Hepatocyte (in vitro differentiated cells): ENCODE data around the gene PPIB. TPM values are rescaled to one million over a fixed set of nuclear protein-coding genes. Genes with fewer than 3 reads are reported as not detected.

ENCODE experiments used
- DNase-seq: peaks from one replicate; pipeline ENCODE4 v3.0.0-alpha.2; 2016; ENCODE audit warnings: low spot score
- H2AFZ ChIP-seq: fragments of 200-600 bp; sonication (generic); 2 replicates; pipeline ENCODE4 v1.6.0; 2016; ENCODE audit warnings: antibody characterized with exemption, mild to moderate bottlenecking
- H3K27ac ChIP-seq: fragments of 200-600 bp; sonication (generic); 2 replicates; pipeline ENCODE4 v1.5.1; 2016; ENCODE audit warnings: mild to moderate bottlenecking
- H3K27me3 ChIP-seq: fragments of 200-600 bp; sonication (generic); 2 replicates; pipeline ENCODE4 v1.6.1; 2016
- H3K36me3 ChIP-seq: fragments of 200-600 bp; sonication (generic); replicated peaks from 2 replicates; pipeline ENCODE4 v1.5.1; 2016; ENCODE audit warnings: low read depth; ENCODE audit not compliant: insufficient read depth
- H3K4me1 ChIP-seq: fragments of 200-600 bp; sonication (generic); 2 replicates; pipeline ENCODE4 v1.5.1; 2016; ENCODE audit warnings: mild to moderate bottlenecking, moderate library complexity; ENCODE audit not compliant: insufficient read depth
- H3K4me2 ChIP-seq: fragments of 200-600 bp; sonication (generic); 2 replicates; pipeline ENCODE4 v1.6.0; 2016
- H3K4me3 ChIP-seq: fragments of 200-600 bp; sonication (generic); 2 replicates; pipeline ENCODE4 v1.5.1; 2016; ENCODE audit warnings: mild to moderate bottlenecking
- H3K79me2 ChIP-seq: fragments of 200-600 bp; sonication (generic); 2 replicates; pipeline ENCODE4 v1.6.0; 2017; ENCODE audit warnings: mild to moderate bottlenecking
- H3K9me2 ChIP-seq: fragments of 200-600 bp; sonication (generic); replicated peaks from 2 replicates; pipeline ENCODE4 v1.6.0; 2017; ENCODE audit warnings: mild to moderate bottlenecking; ENCODE audit not compliant: insufficient read depth
- H3K9me3 ChIP-seq: fragments of 200-600 bp; sonication (generic); 2 replicates; pipeline ENCODE4 v1.5.1; 2016; ENCODE audit warnings: low read depth, mild to moderate bottlenecking
- H4K20me1 ChIP-seq: fragments of 200-600 bp; sonication (generic); 2 replicates; pipeline ENCODE4 v1.6.0; 2016; ENCODE audit warnings: mild to moderate bottlenecking; ENCODE audit not compliant: insufficient read depth, poor library complexity, severe bottlenecking
- CTCF ChIP-seq: fragments of 200-600 bp; sonication (generic); IDR thresholded peaks from 2 replicates; pipeline ENCODE4 v1.5.1; 2016; ENCODE audit warnings: antibody characterized with exemption, mild to moderate bottlenecking; ENCODE audit not compliant: poor library complexity
- EZH2 ChIP-seq: fragments of 200-600 bp; sonication (generic); IDR thresholded peaks from 2 replicates; pipeline ENCODE4 v1.6.1; 2016; ENCODE audit warnings: antibody characterized with exemption, mild to moderate bottlenecking, borderline replicate concordance
- EZH2phosphoT487 ChIP-seq: fragments of 200-600 bp; sonication (generic); IDR thresholded peaks from one replicate; pipeline ENCODE4 v1.6.1; 2018; ENCODE audit warnings: antibody characterized with exemption, mild to moderate bottlenecking, low read depth, moderate library complexity; ENCODE audit not compliant: unreplicated experiment, severe bottlenecking
- WGBS: methylation state at CpG from one replicate; pipeline ENCODE4 v1.1.6; 2016; ENCODE audit warnings: low lambda C conversion rate; ENCODE audit errors: missing lambda C conversion rate; 5-methylcytosine and 5-hydroxymethylcytosine counted together
- polyA plus RNA-seq: library from polyadenylated mRNA; unstranded; fragments of >200 nt; fragmentation: Nextera tagmentation; extraction: Ambion mirVana; gene quantifications from 2 replicates; pipeline ENCODE4 v1.2.1, GENCODE V29; 2016
- total RNA-seq: library from RNA; depleted of rRNA; stranded (reverse); fragments of >200 nt; gene quantifications from 2 replicates; pipeline ENCODE4 v1.2.3, GENCODE V29; 2014

PPIB gene
- total and polyA plus RNA-seq, 2 experiments from 2014 or later: 799 to 1,542 TPM

- Histone ChIP-seq H4K20me1 (no peaks in the 10 kb centered on the region), H3K4me3 (no peak overlapping the region), H3K9me2 (no peaks in the 10 kb centered on the region), H3K79me2 (no peaks in the 10 kb centered on the region), H3K4me2 (no peak overlapping the region), H2AFZ (no peak overlapping the region), H3K36me3 (no peaks in the 10 kb centered on the region), H3K27me3 (no peaks in the 10 kb centered on the region), H3K4me1 (no peaks in the 10 kb centered on the region), H3K9me3 (no peaks in the 10 kb centered on the region), H3K27ac (no peak overlapping the region)
- DNase-seq: no peak
- WGBS: 97% methylated on average over 3 of the region's 3 CpGs
- TF ChIP-seq EZH2phosphoT487: no peak
- TF ChIP-seq CTCF: no peak
- no peak for TF ChIP-seq EZH2
Measured at GRCh38 chr15:64130159-64130558, 32.7 kb downstream of the PPIB start.

- no peak overlapping the region for H2AFZ ChIP-seq
- H3K9me3 ChIP-seq: no peaks in the 10 kb centered on the region
- no peaks in the 10 kb centered on the region for H3K9me2 ChIP-seq
- TF ChIP-seq EZH2 (no peak), EZH2phosphoT487 (no peak), CTCF (no peak)
- H4K20me1 ChIP-seq: no peaks in the 10 kb centered on the region
- no peaks in the 10 kb centered on the region for H3K36me3 ChIP-seq
- H3K79me2 ChIP-seq: no peaks in the 10 kb centered on the region
- no peaks in the 10 kb centered on the region for H3K4me1 ChIP-seq
- WGBS: 84% methylated on average over 6 of the region's 6 CpGs
- H3K27me3 ChIP-seq: no peaks in the 10 kb centered on the region
- no peak overlapping the region for H3K4me3 ChIP-seq
- H3K4me2 ChIP-seq: no peak overlapping the region
- no peak for DNase-seq
- peak overlapping the region; percentile 47 for H3K27ac ChIP-seq
Measured at GRCh38 chr15:64127521-64128270, 35.1 kb downstream of the PPIB start.

GRCh38 chr15:64125978-64126377 lies 36.8 kb downstream of the PPIB start:
- Histone ChIP-seq H3K4me3 (no peak overlapping the region), H3K9me3 (no peaks in the 10 kb centered on the region), H2AFZ (no peak overlapping the region), H3K27me3 (no peaks in the 10 kb centered on the region), H3K27ac (no peak overlapping the region), H3K36me3 (no peaks in the 10 kb centered on the region), H3K4me1 (no peaks in the 10 kb centered on the region), H3K4me2 (no peak overlapping the region), H3K9me2 (no peaks in the 10 kb centered on the region), H3K79me2 (peaks cover 4% of the 10 kb centered on the region), H4K20me1 (no peaks in the 10 kb centered on the region)
- no peak for TF ChIP-seq CTCF
- no peak for TF ChIP-seq EZH2
- no peak for TF ChIP-seq EZH2phosphoT487
- WGBS: 58% methylated on average over 3 of the region's 3 CpGs
- no peak for DNase-seq
